SK-N-MC (cell line): ENCODE measurements around the gene EIF6.
A peak's percentile ranks its signal among the peaks of the same experiment; 100 is the strongest.

Source experiments
- DNase-seq: peaks from one replicate; pipeline ENCODE4 v3.0.0-alpha.2; 2011; ENCODE audit warnings: low read depth, low spot score
- H3K27ac ChIP-seq: fragments of 200-600 bp; sonication (generic); 2 replicates; pipeline ENCODE4 v1.5.1; 2016; ENCODE audit warnings: mixed run types
- H3K36me3 ChIP-seq: fragments of 200-600 bp; sonication (generic); 2 replicates; pipeline ENCODE4 v1.6.1; 2017; ENCODE audit warnings: antibody characterized with exemption, low read length, mixed read lengths; ENCODE audit not compliant: insufficient read depth
- H3K4me3 ChIP-seq: fragments of 200-600 bp; sonication (generic); 2 replicates; pipeline ENCODE4 v1.5.1; 2016
- H3K9ac ChIP-seq: fragments of 200-600 bp; sonication (generic); 2 replicates; pipeline ENCODE4 v1.8.0; 2017; ENCODE audit warnings: mixed run types, mixed read lengths; ENCODE audit not compliant: insufficient read length
- H3K9me3 ChIP-seq: fragments of 200-600 bp; sonication (generic); 2 replicates; pipeline ENCODE4 v1.6.1; 2017; ENCODE audit warnings: low read depth, mild to moderate bottlenecking, antibody characterized with exemption, low read length, moderate library complexity, mixed read lengths
- EZH2 ChIP-seq: fragments of 200-600 bp; sonication (generic); IDR thresholded peaks from one replicate; pipeline ENCODE4 v1.6.1; 2017; ENCODE audit warnings: antibody characterized with exemption
- FOXP2 ChIP-seq: optimal IDR thresholded peaks from 2 replicates; pipeline ENCODE3; 2011; ENCODE audit warnings: mild to moderate bottlenecking, moderate library complexity; ENCODE audit not compliant: insufficient read depth; ENCODE audit errors: extremely low read length, control extremely low read depth
- POLR2AphosphoS5 ChIP-seq: IDR thresholded peaks from 2 replicates; pipeline ENCODE4 v1.6.1; 2012; ENCODE audit warnings: mild to moderate bottlenecking, low read depth, low read length, borderline replicate concordance

EIF6 gene

DNA sequence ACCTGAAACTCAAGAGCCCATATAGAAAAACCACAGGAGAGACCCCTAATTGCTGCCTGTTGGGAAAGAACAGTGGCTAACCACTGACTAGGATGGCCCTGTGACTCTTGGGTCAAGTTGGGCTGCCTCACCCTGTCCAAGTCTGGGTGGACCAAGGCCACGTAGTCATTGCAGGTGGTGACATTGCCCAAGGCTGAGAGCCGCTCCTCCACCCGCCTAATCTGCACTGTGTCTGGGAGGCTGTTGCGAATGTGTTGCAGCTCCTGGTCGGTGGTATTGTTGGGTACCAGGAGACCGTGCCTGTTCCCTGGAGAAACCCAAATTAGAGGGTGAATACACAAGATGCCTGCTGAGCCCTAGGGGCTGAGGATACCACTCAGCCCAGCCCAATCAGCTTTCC, 4.0 kb downstream of the EIF6 start:
- Histone ChIP-seq H3K27ac (no peak overlapping the region), H3K36me3 (peaks cover 41% of the 10 kb centered on the region), H3K9ac (no peak overlapping the region), H3K4me3 (no peak overlapping the region), H3K9me3 (no peaks in the 10 kb centered on the region)
- TF ChIP-seq EZH2 (no peak), FOXP2 (no peak), POLR2AphosphoS5 (no peak)
- DNase-seq = no peak

DNA sequence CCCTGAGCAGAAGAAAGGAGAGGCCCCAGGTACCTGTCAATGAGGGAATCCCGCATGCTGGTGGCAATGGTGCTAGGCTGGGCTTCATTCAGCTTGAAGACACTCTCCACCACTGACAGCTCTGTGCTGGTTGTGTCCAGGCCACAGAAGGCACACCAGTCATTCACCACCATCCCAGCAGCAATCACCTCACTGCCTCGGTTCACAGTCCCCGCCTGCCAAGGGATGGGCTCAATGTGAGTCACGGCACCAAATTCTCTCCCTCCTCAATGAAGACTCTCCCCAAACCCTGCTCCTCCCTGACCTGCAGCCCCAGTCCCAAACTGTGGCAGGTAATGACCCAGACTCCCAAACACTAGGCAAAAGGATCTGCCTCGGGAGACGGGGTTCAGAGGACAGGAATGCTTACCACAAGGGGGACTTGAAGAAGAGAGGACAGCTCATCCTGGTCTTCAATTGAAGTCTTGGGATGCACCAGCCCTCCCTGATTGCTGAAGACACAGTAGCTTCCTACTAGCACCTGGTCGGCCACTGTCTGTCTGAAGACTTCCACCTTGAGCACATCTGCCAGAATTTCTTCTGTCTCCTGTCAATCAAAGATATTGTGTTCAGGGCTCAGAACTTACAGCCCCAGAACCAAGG, 4.9 kb downstream of the EIF6 start:
- H3K36me3 ChIP-seq = peaks cover 41% of the 10 kb centered on the region
- H3K27ac ChIP-seq = no peak overlapping the region
- DNase-seq = no peak
- H3K4me3 ChIP-seq = no peak overlapping the region
- H3K9me3 ChIP-seq = no peaks in the 10 kb centered on the region
- no peak overlapping the region for H3K9ac ChIP-seq
- TF ChIP-seq EZH2 (no peak), POLR2AphosphoS5 (no peak), FOXP2 (no peak)

- Histone ChIP-seq H3K4me3 (no peak overlapping the region), H3K36me3 (peaks cover 41% of the 10 kb centered on the region), H3K9me3 (no peaks in the 10 kb centered on the region), H3K9ac (no peak overlapping the region), H3K27ac (no peak overlapping the region)
- no peak for DNase-seq
- no peak for TF ChIP-seq POLR2AphosphoS5
- no peak for TF ChIP-seq FOXP2
- TF ChIP-seq EZH2 = no peak
These were observed 5.5 kb downstream of the EIF6 start for GRCh38 chr20:35279040-35279439.

- no peaks in the 10 kb centered on the region for H3K9me3 ChIP-seq
- TF ChIP-seq POLR2AphosphoS5 (peak; percentile 89), FOXP2 (peak; percentile 51), EZH2 (no peak)
- H3K9ac ChIP-seq = peak within 1 kb of the TSS; percentile 80
- H3K36me3 ChIP-seq = peaks cover 37% of the 10 kb centered on the region
- no peak for DNase-seq
- peak within 1 kb of the TSS; percentile 90 for H3K4me3 ChIP-seq
- peak within 1 kb of the TSS; percentile 71; the same call in 1 of the 2 replicates for H3K27ac ChIP-seq
These were observed 6.8 kb downstream of the EIF6 start, which contains the start of gene MMP24OS for GRCh38 chr20:35277531-35278395. MMP24OS (minus strand) TSS chr20:35278122; CDS start chr20:35277929, 193 bp downstream.

GRCh38 chr20:35277127-35277526, 7.4 kb downstream of the EIF6 start:
- H3K9me3 ChIP-seq = no peaks in the 10 kb centered on the region
- no peak for TF ChIP-seq POLR2AphosphoS5
- TF ChIP-seq FOXP2 = no peak
- TF ChIP-seq EZH2 = no peak
- peak overlapping the region; percentile 90 for H3K4me3 ChIP-seq
- peaks cover 33% of the 10 kb centered on the region for H3K36me3 ChIP-seq
- H3K9ac ChIP-seq = peak overlapping the region; percentile 80
- H3K27ac ChIP-seq = no peak overlapping the region
- no peak for DNase-seq

DNA sequence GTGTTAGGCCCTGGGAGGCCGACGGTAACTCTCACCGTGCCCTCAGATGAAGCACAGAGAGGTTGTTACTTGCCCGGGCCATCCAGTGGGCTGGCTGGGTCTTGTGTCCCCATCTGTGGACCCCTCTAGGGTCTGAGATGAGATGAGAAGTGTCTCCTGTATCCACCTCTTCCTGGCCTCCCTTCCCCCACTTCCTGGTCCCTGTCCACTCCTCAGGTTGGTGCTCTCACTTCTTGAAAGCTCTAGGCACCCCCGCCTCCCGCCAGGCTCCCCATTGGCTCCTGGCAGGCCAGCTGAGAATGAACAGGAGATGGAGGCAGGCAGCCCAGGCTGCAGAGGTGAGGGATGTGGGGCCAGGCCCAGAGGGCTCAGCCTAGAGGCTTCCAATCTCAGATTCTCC, 8.2 kb downstream of the EIF6 start:
- no peak for DNase-seq
- TF ChIP-seq POLR2AphosphoS5 (no peak), FOXP2 (no peak), EZH2 (no peak)
- Histone ChIP-seq H3K9me3 (no peaks in the 10 kb centered on the region), H3K36me3 (peaks cover 31% of the 10 kb centered on the region), H3K4me3 (no peak overlapping the region), H3K27ac (no peak overlapping the region), H3K9ac (no peak overlapping the region)

DNA sequence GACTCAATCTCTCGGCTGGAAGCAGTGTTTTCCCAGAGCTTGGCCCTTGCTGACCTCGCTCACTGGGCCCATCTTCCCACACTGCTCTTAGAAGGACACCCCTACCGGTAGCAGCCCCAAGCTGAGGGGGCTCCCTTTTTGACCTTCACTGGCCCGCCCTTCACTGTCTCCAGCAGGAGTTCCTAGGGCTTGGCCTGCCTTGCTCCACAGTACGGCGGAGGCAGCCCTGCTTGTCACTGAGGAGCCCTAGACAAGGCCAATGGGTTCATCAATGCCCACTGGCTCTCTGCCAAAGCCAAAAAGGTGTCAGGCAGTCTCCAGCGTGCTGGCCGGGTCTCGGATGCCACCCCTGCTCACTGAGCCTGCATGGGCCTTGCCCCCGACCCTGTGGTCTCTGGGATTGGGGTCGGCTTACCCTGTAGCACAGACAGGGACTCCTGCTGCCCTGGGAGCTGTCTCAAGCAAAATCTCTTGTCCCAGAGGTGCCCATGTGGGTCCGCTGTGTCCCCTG, 8.8 kb downstream of the EIF6 start:
- peaks cover 26% of the 10 kb centered on the region for H3K36me3 ChIP-seq
- H3K27ac ChIP-seq = no peak overlapping the region
- H3K9ac ChIP-seq = no peak overlapping the region
- TF ChIP-seq POLR2AphosphoS5 (no peak), EZH2 (no peak), FOXP2 (no peak)
- H3K9me3 ChIP-seq = no peaks in the 10 kb centered on the region
- no peak for DNase-seq
- H3K4me3 ChIP-seq = no peak overlapping the region
